ENCODE data around the gene C8G.

Gene C8G

DNA sequence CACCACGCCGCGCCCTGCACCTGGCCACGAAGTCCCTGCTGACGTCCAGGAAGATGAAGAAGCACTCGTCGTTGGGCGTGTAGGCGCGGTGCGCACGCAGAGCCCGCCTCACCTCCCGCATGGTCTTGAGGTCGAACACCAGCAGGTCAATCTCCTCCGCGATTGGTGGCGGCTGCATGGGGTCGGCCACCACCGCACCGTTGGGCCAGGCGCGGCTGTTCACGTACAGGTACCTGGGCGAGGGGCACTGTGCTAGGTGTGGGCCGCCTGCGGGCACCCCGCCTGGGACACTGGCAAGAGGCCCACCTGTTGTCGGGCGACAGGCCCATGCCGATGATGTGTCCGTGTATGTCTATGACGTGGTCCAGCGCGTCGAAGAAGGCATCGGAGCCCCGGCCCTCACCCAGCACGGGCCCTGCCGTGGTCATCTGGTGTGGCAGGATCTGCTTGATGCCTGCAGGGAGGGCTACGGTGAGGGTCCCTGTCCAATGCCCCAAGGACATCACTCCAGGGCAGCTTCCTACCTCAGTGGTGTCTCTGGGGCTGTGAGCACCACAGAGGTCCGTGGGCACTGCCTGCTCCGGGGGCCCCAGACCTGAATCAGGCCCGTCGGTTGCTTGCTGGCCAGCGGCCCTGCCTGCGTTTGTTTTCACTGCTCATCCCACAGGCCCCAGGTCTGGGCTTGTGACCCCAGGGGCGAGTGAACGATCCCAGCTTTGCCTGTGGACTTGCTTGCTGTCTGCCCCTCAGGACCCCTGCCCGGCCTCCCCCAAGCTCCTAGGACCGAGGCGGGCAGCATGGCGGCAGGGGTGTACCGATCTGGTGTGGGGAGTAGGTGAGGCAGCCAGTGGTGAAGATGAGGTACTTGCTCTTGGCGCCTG lies 3.6 kb upstream of the C8G start:
- DNase-seq (ENCODE audit: low spot score), result peak; percentile 42

DNA sequence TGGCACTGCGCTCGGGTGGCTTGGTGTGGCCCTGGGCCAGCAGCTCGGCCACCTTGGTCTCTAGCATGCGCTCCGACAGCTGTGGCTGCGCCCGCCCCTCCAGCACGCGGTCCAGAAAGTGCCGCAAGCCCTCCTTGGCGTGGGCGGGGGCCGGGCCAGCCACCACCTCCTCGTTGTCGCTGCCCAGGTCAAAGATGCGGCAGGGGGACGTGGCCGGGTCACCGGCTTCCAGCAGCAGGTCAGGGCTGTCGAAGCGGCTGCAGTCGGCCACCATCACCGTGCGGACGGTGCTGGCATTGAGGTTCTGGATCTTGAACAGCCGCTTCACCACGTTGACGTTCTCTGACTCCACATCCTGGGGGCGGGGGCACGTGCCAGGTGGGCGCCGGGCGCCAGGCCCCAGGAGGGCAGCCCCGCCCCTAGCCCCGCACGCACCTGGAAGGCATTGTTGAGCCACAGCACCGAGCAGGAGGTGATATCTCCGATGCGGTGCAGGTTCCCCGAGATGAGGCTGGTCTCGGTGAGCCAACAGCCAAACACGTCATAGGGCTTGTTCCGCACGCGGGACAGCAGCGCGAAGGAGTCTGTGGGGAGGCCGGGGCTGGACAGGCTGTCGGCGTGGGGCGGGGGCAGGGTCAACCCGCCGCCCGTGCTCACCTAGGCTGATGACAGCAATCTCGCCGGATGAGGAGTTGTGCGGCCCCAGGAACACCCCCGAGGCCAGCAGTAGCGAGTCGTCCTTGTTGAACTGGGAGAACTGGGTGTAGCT lies 2.7 kb upstream of the C8G start:
- DNase-seq (ENCODE audit: low spot score), result no peak

DNA sequence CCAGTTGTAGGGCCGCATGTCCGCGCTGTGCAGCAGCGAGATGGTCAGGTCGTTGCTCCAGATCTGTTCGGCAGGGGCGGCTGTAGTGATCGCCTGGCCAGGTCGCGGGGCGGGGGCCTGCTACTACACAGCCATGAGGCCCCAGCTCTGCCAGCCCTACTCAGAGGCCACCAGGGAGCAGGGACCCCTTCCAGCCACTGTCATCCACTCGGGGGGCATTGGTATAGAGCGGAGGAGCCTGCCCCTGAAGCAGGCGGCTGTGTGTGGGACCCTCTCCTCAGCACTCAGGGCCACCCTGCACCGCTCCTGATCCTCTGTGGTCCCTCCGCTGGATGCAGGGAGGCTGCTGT lies 2.2 kb upstream of the C8G start:
- no peak for DNase-seq (ENCODE audit: low spot score)

DNA sequence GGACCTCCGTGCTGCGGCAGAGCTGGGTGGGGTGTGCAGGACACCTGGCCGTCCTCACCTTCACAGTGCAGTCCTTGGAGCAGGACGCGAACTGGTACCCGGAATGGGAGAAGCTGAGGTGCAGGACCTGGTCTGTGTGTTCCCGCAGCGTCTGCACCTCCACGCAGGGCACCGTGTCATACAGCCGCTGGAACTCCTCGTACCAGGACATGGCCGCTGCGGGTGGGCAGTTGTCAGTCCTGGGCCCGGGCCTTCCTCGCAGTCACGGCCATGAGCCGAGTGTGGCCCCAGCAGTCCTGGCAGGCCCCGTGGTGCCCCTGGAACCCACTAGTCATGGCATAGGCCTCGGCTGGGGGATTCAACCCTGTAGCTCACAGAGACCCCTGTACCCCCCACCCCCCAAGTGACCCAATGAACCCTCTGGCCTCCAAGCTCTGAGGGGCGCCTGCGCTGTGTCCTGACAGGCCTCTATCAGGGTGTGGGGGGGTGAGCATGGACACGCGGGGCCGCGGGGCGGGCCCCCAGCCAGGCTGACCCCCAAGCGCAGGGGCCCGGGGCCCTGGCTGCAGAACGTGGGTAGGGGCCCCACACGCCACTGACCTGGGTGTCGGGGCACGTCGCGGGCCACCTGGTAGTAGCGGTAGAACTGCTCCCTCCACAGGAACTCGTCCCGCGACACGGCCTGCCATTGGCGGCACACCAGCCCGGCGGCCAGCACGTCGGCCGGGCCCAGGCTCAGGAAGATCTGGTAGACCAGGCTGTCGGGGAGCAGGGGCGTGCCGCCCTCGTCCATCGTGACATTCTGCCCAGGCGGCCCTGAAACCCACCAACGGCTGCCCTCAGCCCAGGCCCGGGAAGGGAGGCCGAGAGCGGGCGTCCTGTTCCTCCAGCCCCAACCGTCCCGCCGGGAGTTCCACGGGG lies 1.5 kb upstream of the C8G start:
- DNase-seq (ENCODE audit: low spot score), result no peak

- DNase-seq (ENCODE audit: low spot score), result no peak
These were observed 878 bp upstream of the C8G start for GRCh38 chr9:136944212-136944518.

GRCh38 chr9:136945333-136946227 lies 537 bp downstream of the C8G start:
- DNase-seq (ENCODE audit: low spot score), result no peak

GRCh38 chr9:136946228-136947027 lies 1.4 kb downstream of the C8G start:
- DNase-seq (ENCODE audit: low spot score), result no peak

GRCh38 chr9:136947028-136947891 lies 2.2 kb downstream of the C8G start:
- no peak for DNase-seq (ENCODE audit: low spot score)

DNA sequence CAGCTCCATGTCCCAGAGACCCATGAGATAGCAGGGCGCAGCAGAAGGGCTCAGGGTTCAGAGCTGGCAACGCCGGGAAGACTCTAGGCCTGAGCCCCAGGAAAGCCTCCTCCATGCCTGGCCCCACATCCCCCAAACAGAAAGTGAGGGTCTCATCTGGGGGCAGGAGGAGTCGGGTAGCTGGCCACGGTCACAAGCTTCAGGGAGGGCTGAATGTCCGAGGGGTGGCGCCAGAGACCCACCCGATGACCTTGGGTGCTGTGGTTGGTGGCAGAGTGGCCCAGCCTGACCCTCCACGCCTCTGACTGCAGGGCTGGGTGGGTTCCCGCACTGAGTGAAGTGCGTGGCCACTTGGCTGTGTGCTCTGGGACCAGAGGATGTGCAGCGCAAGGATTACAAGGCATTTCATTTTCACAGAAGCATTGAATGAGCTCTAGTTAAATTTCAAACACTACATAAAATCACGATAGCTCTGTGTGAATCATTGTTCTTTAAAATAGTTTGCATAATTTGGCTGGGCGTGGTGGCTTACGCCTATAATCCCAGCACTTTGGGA lies 3.0 kb downstream of the C8G start:
- peak; percentile 78 for DNase-seq (ENCODE audit: low spot score)

GRCh38 chr9:136949239-136949816 lies 4.3 kb downstream of the C8G start:
- no peak for DNase-seq (ENCODE audit: low spot score)

DNA sequence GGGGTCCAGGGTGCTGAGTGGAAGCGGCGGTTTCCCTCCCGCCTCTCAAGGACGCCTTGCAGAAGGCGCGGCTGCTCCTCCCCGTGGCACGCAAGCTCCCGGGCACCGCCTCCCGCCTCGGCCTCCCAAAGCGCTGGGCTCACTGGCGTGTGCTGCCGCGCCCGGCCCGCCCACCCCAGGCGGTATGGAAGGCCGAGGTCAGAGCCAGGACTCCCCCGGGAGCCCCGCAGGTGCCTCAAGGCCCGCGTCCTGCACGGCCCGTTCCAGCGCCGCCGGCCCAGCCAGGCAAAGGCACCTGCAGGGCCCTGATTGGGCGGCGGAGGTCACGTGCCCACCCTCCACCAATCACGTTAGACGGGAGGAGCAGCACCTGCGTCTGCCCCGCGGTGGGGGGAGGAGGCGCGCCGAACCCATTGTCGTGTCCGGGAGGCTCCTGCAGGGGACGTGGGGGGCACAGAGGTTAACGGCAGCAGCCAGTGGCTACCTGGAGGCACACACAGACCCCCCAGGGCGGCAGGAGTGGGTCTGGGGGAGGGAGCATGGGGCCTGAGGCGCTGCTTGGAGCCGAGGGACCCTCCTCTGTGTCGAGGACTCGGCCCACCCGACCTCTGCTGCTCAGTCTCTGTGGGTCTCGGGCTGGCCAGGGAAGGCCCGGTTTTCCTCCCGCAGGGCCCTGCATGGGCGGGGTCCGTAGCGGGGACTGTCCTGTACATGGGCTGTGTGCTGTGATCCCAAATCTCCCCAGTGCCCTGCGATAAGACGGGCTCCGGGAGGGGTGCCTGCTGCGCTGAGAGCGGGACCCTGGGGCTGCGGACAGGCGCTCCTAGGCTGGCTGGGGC lies 5.0 kb downstream of the C8G start:
- DNase-seq (ENCODE audit: low spot score), result peak; percentile 97

GRCh38 chr9:136950656-136951276 lies 5.7 kb downstream of the C8G start:
- no peak for DNase-seq (ENCODE audit: low spot score)

- no peak for DNase-seq (ENCODE audit: low spot score)
These were observed 6.7 kb downstream of the C8G start, which contains the start of gene LCN12 for GRCh38 chr9:136951541-136952320. Gene LCN12, plus strand, starts transcription at chr9:136952273. Its CDS starts 55 bp downstream, at chr9:136952328.

GRCh38 chr9:136952321-136952850 lies 7.3 kb downstream of the C8G start:
- DNase-seq (ENCODE audit: low spot score), result no peak

- no peak for DNase-seq (ENCODE audit: low spot score)
These were observed 8.1 kb downstream of the C8G start for GRCh38 chr9:136952876-136953770.

Data from ecto neural progenitor cell (in vitro differentiated cells).